SK-N-SH (cell line): Measurements from ENCODE around the gene RPL7L1.

Experiments used
- ELF1 ChIP-seq: IDR thresholded peaks from 2 replicates; pipeline ENCODE4 v1.4.0; 2012
- EP300 ChIP-seq, 2 experiments: IDR thresholded peaks; 2 replicates each; pipeline versions ENCODE4 v1.4.0 to v1.6.1; 2012; ENCODE audit warnings: borderline replicate concordance in 1 of 2, low read depth in 1 of 2, low read length in 1 of 2
- FOXM1 ChIP-seq: IDR thresholded peaks from 2 replicates; pipeline ENCODE4 v1.4.0; 2012; ENCODE audit warnings: low read depth, mild to moderate bottlenecking
- MXI1 ChIP-seq: IDR thresholded peaks from 2 replicates; pipeline ENCODE4 v1.6.1; 2012; ENCODE audit warnings: mild to moderate bottlenecking, low read depth, low read length, improper control_type of control experiment
- NFIC ChIP-seq: IDR thresholded peaks from 2 replicates; pipeline ENCODE4 v1.4.0; 2012; ENCODE audit warnings: borderline replicate concordance
- POLR2AphosphoS5 ChIP-seq: IDR thresholded peaks from 2 replicates; pipeline ENCODE4 v1.6.1; 2012; ENCODE audit warnings: low read depth, low read length
- TEAD4 ChIP-seq: IDR thresholded peaks from 2 replicates; pipeline ENCODE4 v1.4.0; 2012; ENCODE audit warnings: mild to moderate bottlenecking, borderline replicate concordance; ENCODE audit not compliant: insufficient read depth
- TF ChIP-seq, protein P1 (sequence below): fragments of 200-600 bp; sonication (generic); IDR thresholded peaks from 2 replicates; pipeline ENCODE4 v1.6.1; 2017; ENCODE audit warnings: antibody characterized with exemption, mild to moderate bottlenecking, moderate library complexity
- TF ChIP-seq, protein P2 (sequence below): IDR thresholded peaks from 2 replicates; pipeline ENCODE4; 2012
- TF ChIP-seq, protein P3 (sequence below): IDR thresholded peaks from 2 replicates; pipeline ENCODE4 v1.4.0; 2012; ENCODE audit warnings: low read depth
- TF ChIP-seq, protein P4 (sequence below): IDR thresholded peaks from 2 replicates; pipeline ENCODE4 v1.6.1; 2012; ENCODE audit warnings: mild to moderate bottlenecking, low read depth, low read length, moderate library complexity

DNA sequence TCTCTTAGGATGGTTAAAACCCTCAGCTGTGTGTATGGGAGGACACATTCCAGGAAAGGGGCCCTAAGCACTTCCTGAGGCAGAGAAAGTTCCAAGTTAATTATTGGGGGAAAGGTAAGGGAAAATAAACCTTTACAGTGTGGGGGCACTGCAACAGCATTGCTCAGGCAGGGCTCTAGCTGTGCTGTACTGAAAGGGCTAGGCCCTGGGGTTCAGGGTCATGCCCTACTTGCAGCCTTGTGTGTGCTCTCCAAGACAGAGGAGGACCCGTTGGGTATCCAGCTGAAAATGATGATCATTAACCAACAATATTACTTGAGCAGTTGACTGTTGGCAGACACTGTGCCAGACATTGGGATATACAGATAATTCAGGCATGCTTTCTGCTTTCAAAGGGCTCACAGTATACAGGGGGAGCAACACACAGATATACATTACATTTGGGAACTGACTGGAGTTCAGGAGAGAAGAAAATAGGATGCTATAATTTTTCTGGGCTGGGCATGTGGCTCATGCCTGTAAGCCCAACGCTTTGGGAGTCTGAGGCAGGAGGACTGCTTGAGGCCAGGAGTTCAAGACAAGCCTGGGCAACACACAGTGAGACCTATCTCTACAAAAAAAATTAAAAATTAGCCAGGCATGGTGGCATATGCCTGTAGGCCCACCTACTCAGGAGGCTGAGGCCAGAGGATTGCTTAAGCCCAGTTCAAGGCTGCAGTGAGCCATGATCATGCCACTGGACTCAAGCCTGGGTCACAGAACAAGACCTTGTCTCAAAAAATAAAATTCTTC lies 9.1 kb upstream of the RPL7L1 start:
- TF ChIP-seq POLR2AphosphoS5 = no peak
- no peak for TF ChIP-seq FOXM1
- TF ChIP-seq, protein P1, sequence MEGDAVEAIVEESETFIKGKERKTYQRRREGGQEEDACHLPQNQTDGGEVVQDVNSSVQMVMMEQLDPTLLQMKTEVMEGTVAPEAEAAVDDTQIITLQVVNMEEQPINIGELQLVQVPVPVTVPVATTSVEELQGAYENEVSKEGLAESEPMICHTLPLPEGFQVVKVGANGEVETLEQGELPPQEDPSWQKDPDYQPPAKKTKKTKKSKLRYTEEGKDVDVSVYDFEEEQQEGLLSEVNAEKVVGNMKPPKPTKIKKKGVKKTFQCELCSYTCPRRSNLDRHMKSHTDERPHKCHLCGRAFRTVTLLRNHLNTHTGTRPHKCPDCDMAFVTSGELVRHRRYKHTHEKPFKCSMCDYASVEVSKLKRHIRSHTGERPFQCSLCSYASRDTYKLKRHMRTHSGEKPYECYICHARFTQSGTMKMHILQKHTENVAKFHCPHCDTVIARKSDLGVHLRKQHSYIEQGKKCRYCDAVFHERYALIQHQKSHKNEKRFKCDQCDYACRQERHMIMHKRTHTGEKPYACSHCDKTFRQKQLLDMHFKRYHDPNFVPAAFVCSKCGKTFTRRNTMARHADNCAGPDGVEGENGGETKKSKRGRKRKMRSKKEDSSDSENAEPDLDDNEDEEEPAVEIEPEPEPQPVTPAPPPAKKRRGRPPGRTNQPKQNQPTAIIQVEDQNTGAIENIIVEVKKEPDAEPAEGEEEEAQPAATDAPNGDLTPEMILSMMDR = no peak
- TF ChIP-seq ELF1 = no peak
- TF ChIP-seq EP300 (IDR thresholded peaks at IDR 0.05; ENCODE audit: borderline replicate concordance in 1 of 2, low read depth in 1 of 2, low read length in 1 of 2) = no peak
- TF ChIP-seq, protein P2, sequence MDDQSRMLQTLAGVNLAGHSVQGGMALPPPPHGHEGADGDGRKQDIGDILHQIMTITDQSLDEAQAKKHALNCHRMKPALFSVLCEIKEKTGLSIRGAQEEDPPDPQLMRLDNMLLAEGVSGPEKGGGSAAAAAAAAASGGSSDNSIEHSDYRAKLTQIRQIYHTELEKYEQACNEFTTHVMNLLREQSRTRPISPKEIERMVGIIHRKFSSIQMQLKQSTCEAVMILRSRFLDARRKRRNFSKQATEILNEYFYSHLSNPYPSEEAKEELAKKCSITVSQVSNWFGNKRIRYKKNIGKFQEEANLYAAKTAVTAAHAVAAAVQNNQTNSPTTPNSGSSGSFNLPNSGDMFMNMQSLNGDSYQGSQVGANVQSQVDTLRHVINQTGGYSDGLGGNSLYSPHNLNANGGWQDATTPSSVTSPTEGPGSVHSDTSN = no peak
- no peak for TF ChIP-seq NFIC
- no peak for TF ChIP-seq MXI1
- TF ChIP-seq, protein P3, sequence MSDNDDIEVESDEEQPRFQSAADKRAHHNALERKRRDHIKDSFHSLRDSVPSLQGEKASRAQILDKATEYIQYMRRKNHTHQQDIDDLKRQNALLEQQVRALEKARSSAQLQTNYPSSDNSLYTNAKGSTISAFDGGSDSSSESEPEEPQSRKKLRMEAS = no peak
- no peak for TF ChIP-seq TEAD4
- TF ChIP-seq, protein P4, sequence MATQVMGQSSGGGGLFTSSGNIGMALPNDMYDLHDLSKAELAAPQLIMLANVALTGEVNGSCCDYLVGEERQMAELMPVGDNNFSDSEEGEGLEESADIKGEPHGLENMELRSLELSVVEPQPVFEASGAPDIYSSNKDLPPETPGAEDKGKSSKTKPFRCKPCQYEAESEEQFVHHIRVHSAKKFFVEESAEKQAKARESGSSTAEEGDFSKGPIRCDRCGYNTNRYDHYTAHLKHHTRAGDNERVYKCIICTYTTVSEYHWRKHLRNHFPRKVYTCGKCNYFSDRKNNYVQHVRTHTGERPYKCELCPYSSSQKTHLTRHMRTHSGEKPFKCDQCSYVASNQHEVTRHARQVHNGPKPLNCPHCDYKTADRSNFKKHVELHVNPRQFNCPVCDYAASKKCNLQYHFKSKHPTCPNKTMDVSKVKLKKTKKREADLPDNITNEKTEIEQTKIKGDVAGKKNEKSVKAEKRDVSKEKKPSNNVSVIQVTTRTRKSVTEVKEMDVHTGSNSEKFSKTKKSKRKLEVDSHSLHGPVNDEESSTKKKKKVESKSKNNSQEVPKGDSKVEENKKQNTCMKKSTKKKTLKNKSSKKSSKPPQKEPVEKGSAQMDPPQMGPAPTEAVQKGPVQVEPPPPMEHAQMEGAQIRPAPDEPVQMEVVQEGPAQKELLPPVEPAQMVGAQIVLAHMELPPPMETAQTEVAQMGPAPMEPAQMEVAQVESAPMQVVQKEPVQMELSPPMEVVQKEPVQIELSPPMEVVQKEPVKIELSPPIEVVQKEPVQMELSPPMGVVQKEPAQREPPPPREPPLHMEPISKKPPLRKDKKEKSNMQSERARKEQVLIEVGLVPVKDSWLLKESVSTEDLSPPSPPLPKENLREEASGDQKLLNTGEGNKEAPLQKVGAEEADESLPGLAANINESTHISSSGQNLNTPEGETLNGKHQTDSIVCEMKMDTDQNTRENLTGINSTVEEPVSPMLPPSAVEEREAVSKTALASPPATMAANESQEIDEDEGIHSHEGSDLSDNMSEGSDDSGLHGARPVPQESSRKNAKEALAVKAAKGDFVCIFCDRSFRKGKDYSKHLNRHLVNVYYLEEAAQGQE = no peak
